ENCODE measurements around the gene CDT1.

DNA sequence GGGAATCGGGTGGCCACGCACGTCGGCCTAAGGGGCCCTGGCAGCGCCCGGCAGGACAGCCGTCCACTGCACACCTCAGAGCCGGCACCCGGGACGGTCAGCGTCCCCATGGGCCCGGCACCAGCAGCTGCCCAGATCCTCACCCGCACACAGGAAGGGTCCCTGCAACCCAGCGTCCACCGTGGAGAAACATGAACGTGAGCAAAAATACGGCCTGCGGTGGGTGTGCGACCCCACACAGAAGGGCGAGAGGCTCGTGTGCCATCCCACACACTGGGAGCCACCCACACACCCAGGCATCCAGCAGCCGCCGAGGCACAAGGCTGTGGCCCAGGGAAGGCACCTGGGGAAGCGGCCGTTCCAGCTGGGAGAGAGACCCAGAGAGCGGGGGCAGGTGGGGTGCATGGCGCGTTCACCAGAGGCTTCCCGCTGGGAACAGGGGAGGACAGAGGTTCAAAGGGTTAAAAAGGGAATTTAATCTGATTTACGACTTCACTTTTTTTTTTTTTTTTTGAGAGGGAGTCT, 25.0 kb upstream of the CDT1 start:
- TF ChIP-seq POLR2A (IDR thresholded peaks at IDR 0.05) = no peak
- TF ChIP-seq, protein P1, sequence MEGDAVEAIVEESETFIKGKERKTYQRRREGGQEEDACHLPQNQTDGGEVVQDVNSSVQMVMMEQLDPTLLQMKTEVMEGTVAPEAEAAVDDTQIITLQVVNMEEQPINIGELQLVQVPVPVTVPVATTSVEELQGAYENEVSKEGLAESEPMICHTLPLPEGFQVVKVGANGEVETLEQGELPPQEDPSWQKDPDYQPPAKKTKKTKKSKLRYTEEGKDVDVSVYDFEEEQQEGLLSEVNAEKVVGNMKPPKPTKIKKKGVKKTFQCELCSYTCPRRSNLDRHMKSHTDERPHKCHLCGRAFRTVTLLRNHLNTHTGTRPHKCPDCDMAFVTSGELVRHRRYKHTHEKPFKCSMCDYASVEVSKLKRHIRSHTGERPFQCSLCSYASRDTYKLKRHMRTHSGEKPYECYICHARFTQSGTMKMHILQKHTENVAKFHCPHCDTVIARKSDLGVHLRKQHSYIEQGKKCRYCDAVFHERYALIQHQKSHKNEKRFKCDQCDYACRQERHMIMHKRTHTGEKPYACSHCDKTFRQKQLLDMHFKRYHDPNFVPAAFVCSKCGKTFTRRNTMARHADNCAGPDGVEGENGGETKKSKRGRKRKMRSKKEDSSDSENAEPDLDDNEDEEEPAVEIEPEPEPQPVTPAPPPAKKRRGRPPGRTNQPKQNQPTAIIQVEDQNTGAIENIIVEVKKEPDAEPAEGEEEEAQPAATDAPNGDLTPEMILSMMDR (IDR thresholded peaks at IDR 0.05) = no peak
